IPS-18a (cell line): ENCODE data around the gene ARHGAP15.

Source experiments
- H3K27ac ChIP-seq: one replicate; pipeline ENCODE4 v1.5.1; 2013; ENCODE audit warnings: low read length
- H3K27me3 ChIP-seq: one replicate; pipeline ENCODE4 v1.6.1; 2013; ENCODE audit warnings: mild to moderate bottlenecking, low read length; ENCODE audit not compliant: control insufficient read depth, insufficient read depth
- H3K36me3 ChIP-seq: one replicate; pipeline ENCODE4 v1.6.1; 2013; ENCODE audit warnings: low read depth, low read length; ENCODE audit not compliant: control insufficient read depth
- H3K4me1 ChIP-seq: one replicate; pipeline ENCODE4 v1.6.1; 2013; ENCODE audit warnings: low read depth, low read length; ENCODE audit not compliant: control insufficient read depth
- H3K4me3 ChIP-seq: one replicate; pipeline ENCODE4 v1.5.1; 2013; ENCODE audit warnings: low read length
- H3K9ac ChIP-seq: one replicate; pipeline ENCODE4 v1.6.1; 2013; ENCODE audit warnings: mild to moderate bottlenecking, low read length, moderate library complexity
- H3K9me3 ChIP-seq: one replicate; pipeline ENCODE4 v1.6.1; 2013; ENCODE audit warnings: low read depth, low read length; ENCODE audit not compliant: control insufficient read depth

Gene ARHGAP15

GRCh38 chr2:143121957-143122356, 7.3 kb upstream of the ARHGAP15 start:
- Histone ChIP-seq H3K27ac (no peak overlapping the region), H3K4me3 (no peak overlapping the region), H3K9me3 (no peaks in the 10 kb centered on the region), H3K36me3 (no peaks in the 10 kb centered on the region), H3K9ac (no peak overlapping the region), H3K4me1 (no peaks in the 10 kb centered on the region), H3K27me3 (no peaks in the 10 kb centered on the region)

- Histone ChIP-seq H3K4me3 (no peak overlapping the region), H3K27me3 (no peaks in the 10 kb centered on the region), H3K36me3 (no peaks in the 10 kb centered on the region), H3K4me1 (no peaks in the 10 kb centered on the region), H3K9me3 (no peaks in the 10 kb centered on the region), H3K27ac (no peak overlapping the region), H3K9ac (no peak overlapping the region)
These were observed 5.3 kb upstream of the ARHGAP15 start for GRCh38 chr2:143123911-143124310.

GRCh38 chr2:143124445-143124844, 4.8 kb upstream of the ARHGAP15 start:
- Histone ChIP-seq H3K36me3 (no peaks in the 10 kb centered on the region), H3K9me3 (no peaks in the 10 kb centered on the region), H3K27me3 (no peaks in the 10 kb centered on the region), H3K4me3 (no peak overlapping the region), H3K27ac (no peak overlapping the region), H3K9ac (no peak overlapping the region), H3K4me1 (no peaks in the 10 kb centered on the region)

- Histone ChIP-seq H3K4me1 (no peaks in the 10 kb centered on the region), H3K9me3 (no peaks in the 10 kb centered on the region), H3K27me3 (no peaks in the 10 kb centered on the region), H3K36me3 (no peaks in the 10 kb centered on the region), H3K4me3 (no peak overlapping the region), H3K27ac (no peak overlapping the region), H3K9ac (no peak overlapping the region)
These were observed 3.5 kb upstream of the ARHGAP15 start for GRCh38 chr2:143125717-143126116.

GRCh38 chr2:143132355-143132754, 3.1 kb downstream of the ARHGAP15 start:
- Histone ChIP-seq H3K9me3 (no peaks in the 10 kb centered on the region), H3K9ac (no peak overlapping the region), H3K27me3 (no peaks in the 10 kb centered on the region), H3K36me3 (no peaks in the 10 kb centered on the region), H3K4me3 (no peak overlapping the region), H3K27ac (no peak overlapping the region), H3K4me1 (no peaks in the 10 kb centered on the region)

GRCh38 chr2:143133783-143134182, 4.6 kb downstream of the ARHGAP15 start:
- no peak overlapping the region for H3K4me3 ChIP-seq
- no peak overlapping the region for H3K27ac ChIP-seq
- no peaks in the 10 kb centered on the region for H3K36me3 ChIP-seq
- no peaks in the 10 kb centered on the region for H3K27me3 ChIP-seq
- no peaks in the 10 kb centered on the region for H3K4me1 ChIP-seq
- H3K9me3 ChIP-seq: no peaks in the 10 kb centered on the region
- no peak overlapping the region for H3K9ac ChIP-seq

- Histone ChIP-seq H3K4me3 (no peak overlapping the region), H3K9ac (no peak overlapping the region), H3K27ac (no peak overlapping the region), H3K36me3 (no peaks in the 10 kb centered on the region), H3K4me1 (no peaks in the 10 kb centered on the region), H3K27me3 (no peaks in the 10 kb centered on the region), H3K9me3 (no peaks in the 10 kb centered on the region)
These were observed 9.1 kb downstream of the ARHGAP15 start for GRCh38 chr2:143138292-143138691.

- Histone ChIP-seq H3K9me3 (no peaks in the 10 kb centered on the region), H3K27ac (no peak overlapping the region), H3K27me3 (no peaks in the 10 kb centered on the region), H3K4me3 (no peak overlapping the region), H3K4me1 (no peaks in the 10 kb centered on the region), H3K9ac (no peak overlapping the region), H3K36me3 (no peaks in the 10 kb centered on the region)
These were observed 10.7 kb downstream of the ARHGAP15 start for GRCh38 chr2:143139835-143140393.

GRCh38 chr2:143140864-143141661, 11.8 kb downstream of the ARHGAP15 start:
- no peaks in the 10 kb centered on the region for H3K9me3 ChIP-seq
- H3K4me1 ChIP-seq: no peaks in the 10 kb centered on the region
- H3K36me3 ChIP-seq: no peaks in the 10 kb centered on the region
- no peak overlapping the region for H3K9ac ChIP-seq
- no peak overlapping the region for H3K27ac ChIP-seq
- H3K4me3 ChIP-seq: no peak overlapping the region
- no peaks in the 10 kb centered on the region for H3K27me3 ChIP-seq

GRCh38 chr2:143142598-143142997, 13.4 kb downstream of the ARHGAP15 start:
- no peak overlapping the region for H3K27ac ChIP-seq
- no peaks in the 10 kb centered on the region for H3K4me1 ChIP-seq
- H3K9me3 ChIP-seq: no peaks in the 10 kb centered on the region
- no peak overlapping the region for H3K9ac ChIP-seq
- H3K27me3 ChIP-seq: no peaks in the 10 kb centered on the region
- no peaks in the 10 kb centered on the region for H3K36me3 ChIP-seq
- no peak overlapping the region for H3K4me3 ChIP-seq

GRCh38 chr2:143144813-143145455, 15.7 kb downstream of the ARHGAP15 start:
- no peaks in the 10 kb centered on the region for H3K27me3 ChIP-seq
- H3K27ac ChIP-seq: no peak overlapping the region
- H3K36me3 ChIP-seq: no peaks in the 10 kb centered on the region
- no peak overlapping the region for H3K9ac ChIP-seq
- H3K9me3 ChIP-seq: no peaks in the 10 kb centered on the region
- no peak overlapping the region for H3K4me3 ChIP-seq
- H3K4me1 ChIP-seq: no peaks in the 10 kb centered on the region

- no peaks in the 10 kb centered on the region for H3K9me3 ChIP-seq
- H3K4me1 ChIP-seq: no peaks in the 10 kb centered on the region
- no peak overlapping the region for H3K4me3 ChIP-seq
- no peaks in the 10 kb centered on the region for H3K27me3 ChIP-seq
- no peak overlapping the region for H3K27ac ChIP-seq
- no peaks in the 10 kb centered on the region for H3K36me3 ChIP-seq
- no peak overlapping the region for H3K9ac ChIP-seq
These were observed 17.1 kb downstream of the ARHGAP15 start for GRCh38 chr2:143146366-143146765.
